GM19193 (cell line): ENCODE data around the gene MRPL1.
A peak's percentile ranks its signal among the peaks of the same experiment; 100 is the strongest.

Source experiments
- POLR2A ChIP-seq: IDR thresholded peaks from 4 replicates; pipeline ENCODE4 v1.6.1; 2011; ENCODE audit not compliant: insufficient read depth, insufficient read length; ENCODE audit errors: extremely low read depth

The MRPL1 gene

DNA sequence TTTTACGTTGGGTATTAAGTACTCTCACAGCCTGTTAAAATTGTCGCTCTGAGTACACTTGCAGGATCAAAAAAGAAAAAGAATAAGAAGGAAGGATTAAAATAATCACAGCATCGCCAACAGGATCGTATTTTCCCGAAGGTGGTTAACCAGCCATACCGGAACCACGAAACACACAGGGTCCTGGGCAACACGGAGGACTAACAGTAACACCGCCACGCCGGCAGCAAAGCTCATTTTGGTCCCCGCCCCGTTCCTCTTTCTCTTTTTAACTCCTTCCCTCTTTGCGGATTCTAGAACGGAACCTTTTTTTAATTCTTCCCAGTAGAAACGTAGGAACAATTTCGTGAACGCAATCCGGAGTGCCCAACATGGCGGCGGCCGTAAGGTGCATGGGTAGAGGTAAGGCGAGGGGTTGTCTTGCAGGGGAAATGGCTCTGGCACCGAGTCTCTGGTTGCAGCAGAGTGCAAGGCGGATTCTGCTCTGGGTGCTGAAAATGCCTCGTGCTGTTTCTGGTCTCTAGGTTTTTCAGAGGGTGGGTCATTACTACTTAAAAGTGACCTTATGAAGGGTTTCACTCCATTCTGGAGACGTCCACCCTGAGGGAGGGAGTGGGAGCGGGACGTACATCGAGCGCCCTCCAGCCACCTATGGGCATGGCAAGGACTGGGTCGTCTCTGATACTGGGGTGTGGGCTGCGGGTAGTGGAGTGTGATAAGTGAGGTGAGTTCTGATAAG is at the start of gene MRPL1:
MRPL1 (plus strand) TSS at position 353 of the 739 bp plus-strand sequence; CDS start at position 372, 19 bp downstream.
- TF ChIP-seq POLR2A, result peak; percentile 93

DNA sequence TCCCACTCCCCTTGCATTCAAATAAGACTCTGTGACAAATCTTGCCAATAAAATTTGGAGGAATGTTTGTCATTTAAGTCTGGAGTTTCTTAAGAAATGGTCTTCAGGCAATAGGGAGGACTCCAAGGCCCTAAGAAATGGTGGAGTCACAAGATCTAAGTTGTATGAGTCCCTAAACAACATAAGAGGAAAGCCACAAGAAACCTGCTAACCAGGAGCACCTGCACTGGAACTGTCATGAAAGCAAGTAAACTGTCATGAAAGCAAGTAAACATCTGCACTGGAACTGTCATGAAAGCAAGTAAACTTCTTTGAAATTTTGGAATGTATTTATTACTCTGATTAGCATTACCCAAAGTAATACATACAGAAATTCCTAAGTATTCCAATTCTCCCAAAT is 47.0 kb upstream of the MRPL1 start:
- TF ChIP-seq POLR2A, result no peak

GRCh38 chr4:77816546-77816945 is 46.1 kb upstream of the MRPL1 start:
- TF ChIP-seq POLR2A, result no peak

- no peak for TF ChIP-seq POLR2A
Measured at GRCh38 chr4:77817304-77818072, 45.1 kb upstream of the MRPL1 start.

- no peak for TF ChIP-seq POLR2A
Measured at GRCh38 chr4:77818073-77818601, 44.5 kb upstream of the MRPL1 start.

GRCh38 chr4:77818602-77819403 is 43.8 kb upstream of the MRPL1 start, which contains the start of gene CNOT6L:
Gene CNOT6L (minus strand): TSS chr4:77819368. CDS start chr4:77819308, 60 bp downstream.
- no peak for TF ChIP-seq POLR2A

DNA sequence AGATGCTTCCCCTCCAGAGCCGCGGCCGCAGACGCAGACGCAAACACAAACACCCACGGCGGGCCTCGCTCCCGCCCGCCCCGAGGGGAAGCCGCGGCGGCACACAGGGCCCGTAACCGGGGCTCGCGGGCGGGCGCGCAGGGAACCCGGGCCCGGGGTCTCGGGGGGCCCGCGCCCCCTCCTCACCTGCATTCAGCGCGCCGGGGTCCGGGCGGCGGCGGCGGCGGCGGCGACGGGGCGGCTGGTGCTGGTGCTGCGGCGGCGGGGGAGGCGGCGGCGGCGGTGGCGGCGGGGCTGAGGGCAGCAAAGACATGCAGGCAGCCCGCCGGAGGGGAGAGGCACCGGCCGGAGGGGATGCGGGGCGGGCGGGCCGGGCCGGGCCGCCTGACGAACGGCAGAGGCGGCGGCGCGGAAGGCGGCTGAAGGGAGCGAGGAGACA is 43.2 kb upstream of the MRPL1 start:
- no peak for TF ChIP-seq POLR2A

GRCh38 chr4:77819843-77820648 is 42.6 kb upstream of the MRPL1 start:
- TF ChIP-seq POLR2A, result peak; percentile 70

GRCh38 chr4:77820649-77821561 is 41.7 kb upstream of the MRPL1 start:
- no peak for TF ChIP-seq POLR2A

GRCh38 chr4:77821775-77822174 is 40.9 kb upstream of the MRPL1 start:
- no peak for TF ChIP-seq POLR2A

GRCh38 chr4:77826275-77826674 is 36.4 kb upstream of the MRPL1 start:
- no peak for TF ChIP-seq POLR2A

GRCh38 chr4:77827343-77827742 is 35.3 kb upstream of the MRPL1 start:
- no peak for TF ChIP-seq POLR2A

- TF ChIP-seq POLR2A, result no peak
Measured at GRCh38 chr4:77833126-77833724, 29.4 kb upstream of the MRPL1 start.
